HG03064 (cell line): ENCODE measurements around the gene OTOS.

Source experiments
- ATAC-seq: cut with Tn5 transposase; IDR thresholded peaks from one replicate; pipeline ENCODE4 v1.9.1; 2021; ENCODE audit warnings: low read depth; ENCODE audit not compliant: unreplicated experiment

The OTOS gene

DNA sequence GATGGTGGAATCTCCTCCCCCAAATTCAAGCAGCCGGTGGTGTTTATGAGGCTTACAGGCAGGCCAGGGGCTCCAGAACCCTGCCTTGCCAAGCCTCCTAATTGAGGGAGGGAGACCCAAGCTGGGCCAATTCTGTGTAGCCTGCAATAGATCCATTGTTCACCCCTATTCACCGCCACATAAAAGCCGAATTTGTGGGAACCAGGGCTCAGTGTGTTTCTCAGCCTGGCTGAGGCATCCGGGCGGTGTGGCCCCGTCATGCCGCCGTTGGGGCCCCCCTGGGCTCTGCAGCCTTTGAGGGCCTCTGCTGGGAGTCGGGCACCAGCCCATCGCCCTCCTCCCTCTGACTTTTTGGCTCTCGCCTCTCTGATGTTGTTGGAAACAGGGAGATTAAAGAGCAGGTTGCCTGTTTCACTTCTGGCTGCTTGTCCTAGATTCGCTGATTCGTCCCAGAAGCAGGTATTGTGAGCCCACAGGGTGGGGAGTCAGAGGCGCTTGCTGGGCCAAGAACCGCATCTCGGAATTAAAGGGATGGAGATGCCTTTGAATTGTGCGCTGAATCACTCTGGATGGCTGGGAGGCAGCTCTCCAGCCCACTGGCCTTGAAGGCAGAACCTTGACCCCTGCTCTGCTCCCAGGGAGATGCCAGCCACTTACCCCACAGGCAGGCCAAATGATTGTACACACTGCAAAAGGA is 14.7 kb upstream of the OTOS start:
- ATAC-seq: no peak

DNA sequence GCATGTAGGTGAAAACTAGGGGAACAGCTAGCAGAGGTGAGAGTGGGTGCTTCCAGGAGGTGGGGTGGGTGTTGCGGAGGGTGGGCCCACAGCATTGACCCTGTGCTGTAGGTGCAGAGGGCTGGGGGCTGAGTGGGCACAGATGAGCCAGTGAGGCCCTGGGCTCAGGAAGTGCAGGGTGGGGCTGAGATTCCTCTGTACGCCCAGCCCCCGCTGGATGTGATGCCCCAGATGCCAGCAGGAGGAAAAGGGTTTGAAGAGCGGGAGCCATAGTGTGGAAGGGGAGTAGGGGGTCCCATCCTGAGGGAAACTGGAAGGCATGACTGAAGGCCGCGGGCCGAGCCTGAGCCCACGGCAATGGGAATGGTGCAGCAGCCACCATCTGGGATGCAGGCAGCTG is 14.1 kb upstream of the OTOS start:
- ATAC-seq: no peak

- no peak for ATAC-seq
Measured at GRCh38 chr2:240153418-240153817, 13.0 kb upstream of the OTOS start.

GRCh38 chr2:240151477-240152031 is 11.1 kb upstream of the OTOS start:
- ATAC-seq: no peak

DNA sequence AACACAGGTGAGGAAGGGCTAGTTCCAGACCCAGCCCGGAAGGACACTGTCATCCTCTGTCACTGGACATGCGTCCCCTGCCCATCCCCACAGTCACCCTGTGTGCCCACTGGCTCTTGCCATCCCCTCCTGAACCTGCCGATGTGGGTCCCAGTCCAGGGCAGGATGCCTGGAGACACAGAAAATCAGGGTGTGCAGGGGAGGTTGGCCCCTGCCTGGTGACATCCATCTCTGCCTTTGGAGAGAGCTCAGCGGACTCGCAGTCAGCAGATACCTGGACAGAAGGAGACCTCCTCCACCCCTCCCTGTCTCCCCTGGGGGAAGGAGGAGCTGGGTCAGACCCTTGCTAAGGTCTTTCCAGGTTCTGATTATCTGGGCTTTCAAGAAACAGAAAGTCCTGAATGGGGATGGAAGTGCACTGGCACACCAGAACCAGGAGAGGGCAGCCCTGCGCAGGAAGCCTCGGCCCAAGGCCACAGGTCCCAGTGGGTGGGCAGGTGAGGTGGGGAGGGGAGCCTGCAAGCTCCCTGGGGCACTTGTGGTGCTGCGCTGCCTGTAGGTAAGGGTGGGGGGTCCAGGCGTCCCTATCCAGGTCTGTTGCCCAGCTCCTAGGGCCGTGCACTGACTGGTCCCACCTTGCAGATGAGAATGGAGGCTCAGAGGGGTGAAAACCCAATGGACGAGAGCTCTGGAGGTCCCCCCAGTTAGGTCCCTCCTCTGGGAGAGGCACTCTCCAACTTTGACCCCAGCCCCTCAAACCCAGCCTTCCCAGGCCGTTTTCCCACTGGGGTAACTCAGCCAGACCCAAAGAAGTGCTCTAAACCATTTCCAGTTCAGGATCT is 9.7 kb upstream of the OTOS start:
- ATAC-seq: no peak

GRCh38 chr2:240147911-240148587 is 7.6 kb upstream of the OTOS start:
- no peak for ATAC-seq

DNA sequence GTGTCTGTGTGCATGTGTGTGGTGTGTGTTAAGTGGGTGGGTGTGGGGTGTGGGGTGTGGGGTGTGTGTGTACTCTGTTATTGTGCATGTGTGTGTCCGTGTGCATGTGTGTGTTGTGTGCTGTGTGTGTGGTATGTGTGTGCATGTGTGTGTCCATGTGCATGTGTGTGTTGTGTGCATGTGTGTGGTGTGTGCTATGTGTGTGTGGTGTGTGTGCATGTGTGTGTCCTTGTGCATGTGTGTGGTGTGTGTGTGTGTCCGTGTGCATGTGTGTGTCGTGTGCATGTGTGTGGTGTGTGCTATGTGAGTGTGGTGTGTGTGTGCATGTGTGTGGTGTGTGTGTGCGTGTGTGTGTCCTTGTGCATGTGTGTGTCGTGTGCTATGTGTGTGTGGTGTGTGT is 6.9 kb upstream of the OTOS start:
- no peak for ATAC-seq

DNA sequence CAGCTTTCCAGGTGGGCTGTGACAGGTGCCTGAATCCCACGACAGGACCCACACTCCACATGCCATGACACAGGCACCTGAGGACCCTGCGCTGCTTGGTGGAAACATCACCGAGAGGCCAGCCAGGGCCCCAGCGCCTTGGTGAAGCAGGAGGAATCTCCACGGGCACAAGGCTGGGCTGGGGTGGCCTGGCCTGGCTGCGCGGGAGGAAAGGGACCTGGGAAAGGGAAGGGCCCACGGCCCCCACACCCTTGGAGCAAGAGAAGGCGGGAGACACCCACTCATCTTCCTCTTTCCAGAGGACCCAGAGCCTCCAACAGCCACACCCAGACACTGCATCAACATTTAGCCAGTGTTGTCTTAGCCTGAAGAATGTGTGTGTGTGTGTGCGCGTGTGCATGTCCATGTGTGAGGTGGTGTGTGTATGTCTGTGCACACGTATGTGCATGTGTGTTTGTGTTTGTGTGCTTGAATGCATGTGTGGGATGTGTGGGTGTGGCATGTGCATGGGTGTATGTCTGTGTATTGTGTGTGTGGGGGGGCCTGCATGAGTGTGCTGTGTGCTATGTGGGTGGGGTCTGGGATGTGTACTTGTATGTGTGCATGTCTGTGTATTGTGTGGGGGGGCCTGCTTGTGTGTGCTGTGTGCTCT is 6.3 kb upstream of the OTOS start:
- no peak for ATAC-seq

DNA sequence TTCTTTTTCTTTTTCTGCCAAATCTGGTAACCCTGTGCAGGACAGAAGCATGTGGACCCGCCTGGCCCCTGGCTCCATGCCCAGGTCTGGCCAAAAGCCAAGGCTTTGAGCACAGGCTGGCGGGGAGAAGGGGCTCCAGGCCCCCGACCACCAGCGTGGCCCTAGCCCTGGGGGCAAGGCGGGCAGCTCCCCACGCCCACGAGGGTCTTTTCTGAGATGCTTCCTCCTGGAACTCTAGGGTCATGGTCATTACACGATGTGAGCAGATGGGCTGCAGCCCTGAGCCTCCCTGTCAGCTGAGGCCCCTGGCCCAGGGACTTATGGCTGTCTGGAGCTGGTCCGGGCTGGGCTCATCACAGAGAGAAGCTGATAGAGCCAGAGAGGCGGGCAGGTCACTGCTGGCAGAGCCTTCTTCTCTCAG is 5.7 kb upstream of the OTOS start:
- no peak for ATAC-seq

DNA sequence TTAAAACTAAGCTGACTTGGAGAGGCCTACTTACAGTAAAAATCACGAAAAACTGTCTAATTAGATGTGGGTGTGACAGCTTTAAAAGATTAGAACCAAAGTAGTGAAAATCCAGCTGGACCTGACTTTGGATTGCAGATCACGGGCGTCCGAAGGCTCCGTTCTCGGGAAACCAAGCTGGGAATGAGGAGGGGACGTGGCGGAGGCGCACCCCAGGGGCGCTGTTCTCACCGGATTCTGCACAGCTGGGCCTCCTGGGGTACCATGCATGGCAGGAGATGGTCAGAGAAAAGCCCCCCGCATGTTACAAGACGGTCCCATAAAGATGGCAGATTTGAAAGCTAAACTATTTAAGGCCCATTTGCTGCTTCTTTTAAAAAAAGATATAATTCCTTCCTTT is 5.0 kb upstream of the OTOS start:
- ATAC-seq: no peak

DNA sequence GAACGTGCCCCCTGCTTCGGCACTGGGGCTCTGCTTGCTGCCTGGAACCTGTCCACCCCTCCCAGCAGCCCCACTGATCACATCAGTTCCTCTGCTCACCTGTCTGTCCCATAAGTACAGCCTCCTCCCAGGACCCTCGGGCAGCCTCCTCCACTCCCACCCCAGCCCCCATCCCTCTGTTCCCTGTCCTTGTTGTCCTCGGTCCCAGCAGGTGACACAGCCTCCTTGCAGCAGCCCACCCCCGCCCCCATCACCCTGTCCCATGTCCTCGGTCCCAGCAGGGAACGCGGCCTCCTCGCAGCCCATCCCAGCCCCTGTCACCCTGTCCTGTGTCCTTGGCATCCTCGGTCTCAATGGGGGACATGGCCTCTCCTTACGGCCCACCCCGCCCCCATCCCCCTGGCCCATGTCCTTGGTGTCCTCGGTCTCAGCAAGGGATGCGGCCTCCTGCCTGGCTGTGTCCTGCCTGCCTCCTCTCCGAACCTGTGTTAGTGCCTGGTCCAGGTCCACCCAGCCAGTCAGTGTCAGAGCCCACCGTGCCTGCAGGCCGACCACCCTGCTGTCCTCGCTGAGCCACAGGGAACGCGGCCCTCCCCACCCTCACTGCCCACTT is 4.3 kb upstream of the OTOS start:
- ATAC-seq: no peak

DNA sequence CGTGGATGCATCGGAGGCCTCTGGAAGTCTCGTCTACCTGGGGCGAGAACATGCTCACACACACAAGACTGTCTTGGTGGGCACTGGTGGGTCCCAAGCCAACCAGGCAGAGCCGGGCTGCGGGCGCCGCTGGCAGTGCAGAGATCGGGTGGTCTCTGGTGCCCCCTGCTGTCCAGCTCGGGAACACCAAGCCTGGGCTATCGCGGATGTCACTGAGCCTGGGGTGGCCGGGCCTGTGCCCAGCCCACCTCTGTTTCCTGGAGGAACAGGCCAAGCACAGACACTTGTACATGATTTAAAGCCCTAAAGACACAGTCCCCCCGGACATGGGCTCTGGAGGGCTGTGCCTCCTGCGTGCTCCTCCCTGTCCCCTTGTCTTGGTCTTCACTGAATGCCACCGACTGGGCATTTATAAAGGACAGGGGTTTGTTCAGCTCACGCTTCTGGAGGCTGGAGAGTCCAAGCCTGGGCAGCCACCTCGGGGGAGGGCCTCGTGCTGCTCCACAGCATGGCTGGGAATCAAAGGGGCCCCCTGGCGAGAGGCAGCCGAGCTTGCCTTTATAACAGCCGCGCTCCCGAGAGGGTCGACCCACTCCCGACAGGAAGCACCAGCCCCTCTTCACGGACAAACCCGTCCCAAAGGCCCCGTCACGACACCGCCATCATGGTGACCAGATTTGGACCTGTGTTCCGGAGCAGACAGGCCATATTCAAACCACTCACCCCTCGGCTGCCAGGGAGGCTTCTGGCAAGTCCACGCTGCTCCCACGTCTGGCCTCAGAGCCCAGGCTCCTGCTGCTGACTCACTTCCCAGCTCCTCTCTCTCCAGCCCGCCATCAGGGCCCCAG is 3.6 kb upstream of the OTOS start:
- no peak for ATAC-seq

- no peak for ATAC-seq
Measured at GRCh38 chr2:240143276-240143675, 2.8 kb upstream of the OTOS start.

DNA sequence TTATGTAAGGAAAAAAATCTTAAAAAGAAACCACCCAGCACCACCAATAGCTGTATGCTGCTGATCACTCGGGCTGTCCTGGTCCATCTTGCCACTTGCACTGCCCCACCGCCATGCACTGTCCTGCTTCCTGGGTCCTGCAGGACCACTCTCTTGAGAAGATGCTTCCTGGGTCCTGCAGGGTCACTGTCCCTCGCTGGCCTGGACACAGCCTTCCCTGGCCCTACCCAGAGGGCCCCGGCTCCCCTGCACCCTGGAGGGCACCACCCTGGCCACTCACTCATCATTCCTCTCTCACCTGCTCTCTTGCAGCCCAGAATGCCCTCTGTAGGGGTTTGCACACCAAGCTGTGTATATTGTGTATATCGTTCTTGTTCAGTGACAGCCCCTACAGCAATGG is 2.4 kb upstream of the OTOS start:
- ATAC-seq: no peak

GRCh38 chr2:240142256-240142775 is 1.9 kb upstream of the OTOS start:
- ATAC-seq: no peak

DNA sequence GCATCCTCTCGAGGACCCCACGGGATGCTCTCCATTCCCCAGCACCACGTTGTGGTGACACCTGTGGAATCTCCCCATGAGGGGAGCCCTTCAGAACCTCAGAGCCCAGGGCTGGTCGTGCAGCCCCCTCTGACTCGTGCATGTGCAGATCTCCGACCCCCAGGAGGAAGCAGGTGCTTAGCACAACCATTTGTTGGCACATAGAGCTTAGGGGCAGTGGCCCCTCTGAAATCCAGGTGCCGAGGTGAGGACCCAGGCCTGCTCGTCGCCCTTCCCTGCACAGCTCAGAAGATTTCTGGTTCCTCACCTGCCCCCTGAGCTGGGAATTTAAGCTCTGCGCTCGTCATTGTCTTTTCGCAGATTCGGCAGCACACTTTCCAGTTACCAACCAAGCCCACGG is 1.3 kb upstream of the OTOS start:
- ATAC-seq: no peak

GRCh38 chr2:240140920-240141319 is 462 bp upstream of the OTOS start:
- no peak for ATAC-seq

- ATAC-seq: no peak
Measured at GRCh38 chr2:240139666-240140393, 628 bp downstream of the OTOS start.

DNA sequence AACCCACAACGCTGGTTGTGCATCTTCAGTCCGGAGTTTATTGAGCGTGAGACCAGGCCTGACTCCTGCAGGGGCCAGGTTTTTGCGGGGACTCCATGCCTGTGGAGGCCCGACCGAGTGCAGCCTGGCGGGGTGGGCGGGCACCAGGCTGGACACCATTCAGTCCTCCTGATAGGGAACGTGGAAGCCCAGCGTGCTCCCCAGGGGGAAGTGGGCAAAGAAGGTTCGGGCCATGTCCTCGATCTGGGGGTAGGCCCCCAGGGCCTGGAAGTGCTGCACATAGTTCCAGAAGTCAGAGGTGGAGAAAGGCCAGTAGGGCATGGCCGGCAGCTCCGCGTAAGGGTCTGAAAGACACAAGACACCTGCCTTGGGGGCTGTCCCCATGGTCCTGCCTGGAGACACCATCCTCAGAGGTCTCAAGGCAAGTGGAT is 1.4 kb downstream of the OTOS start:
- no peak for ATAC-seq
